Measurements from ENCODE around the gene ADAMTS7.

DNA sequence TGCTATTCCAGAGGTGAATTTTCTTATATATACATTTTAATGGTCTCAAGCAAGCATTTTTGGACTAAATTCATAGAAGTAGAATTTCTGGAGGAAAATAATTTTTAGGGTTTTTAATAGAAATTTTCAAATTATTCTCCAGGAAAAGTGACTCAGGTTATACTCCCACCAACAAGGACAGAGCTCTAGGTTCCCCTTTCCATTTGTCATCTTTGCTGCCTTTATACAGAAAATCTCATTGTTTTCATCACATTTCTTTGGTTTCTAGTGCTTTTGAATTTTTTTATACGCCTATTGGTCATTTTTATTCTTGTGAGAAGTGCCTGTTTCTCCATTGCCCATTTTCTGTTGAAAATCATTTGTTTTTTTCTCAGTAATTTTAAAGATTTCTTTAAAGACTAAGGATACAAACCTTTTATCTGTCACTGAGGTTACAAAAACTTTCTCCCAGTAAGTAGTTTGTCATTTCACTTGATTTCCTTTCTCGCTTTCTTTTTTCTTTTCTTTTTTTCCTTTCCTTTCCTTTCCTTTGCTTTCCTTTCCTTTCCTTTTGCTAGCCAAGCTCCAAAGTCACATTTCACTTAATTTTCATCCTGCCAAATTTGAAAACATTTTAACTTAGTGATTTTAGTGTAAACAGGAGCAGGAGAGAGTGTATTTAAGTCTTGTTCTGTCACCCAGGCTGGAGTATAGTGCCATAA lies 93.2 kb downstream of the ADAMTS7 start:
- TF ChIP-seq, protein P1, sequence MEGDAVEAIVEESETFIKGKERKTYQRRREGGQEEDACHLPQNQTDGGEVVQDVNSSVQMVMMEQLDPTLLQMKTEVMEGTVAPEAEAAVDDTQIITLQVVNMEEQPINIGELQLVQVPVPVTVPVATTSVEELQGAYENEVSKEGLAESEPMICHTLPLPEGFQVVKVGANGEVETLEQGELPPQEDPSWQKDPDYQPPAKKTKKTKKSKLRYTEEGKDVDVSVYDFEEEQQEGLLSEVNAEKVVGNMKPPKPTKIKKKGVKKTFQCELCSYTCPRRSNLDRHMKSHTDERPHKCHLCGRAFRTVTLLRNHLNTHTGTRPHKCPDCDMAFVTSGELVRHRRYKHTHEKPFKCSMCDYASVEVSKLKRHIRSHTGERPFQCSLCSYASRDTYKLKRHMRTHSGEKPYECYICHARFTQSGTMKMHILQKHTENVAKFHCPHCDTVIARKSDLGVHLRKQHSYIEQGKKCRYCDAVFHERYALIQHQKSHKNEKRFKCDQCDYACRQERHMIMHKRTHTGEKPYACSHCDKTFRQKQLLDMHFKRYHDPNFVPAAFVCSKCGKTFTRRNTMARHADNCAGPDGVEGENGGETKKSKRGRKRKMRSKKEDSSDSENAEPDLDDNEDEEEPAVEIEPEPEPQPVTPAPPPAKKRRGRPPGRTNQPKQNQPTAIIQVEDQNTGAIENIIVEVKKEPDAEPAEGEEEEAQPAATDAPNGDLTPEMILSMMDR (IDR thresholded peaks at IDR 0.05) = no peak
- TF ChIP-seq POLR2A (IDR thresholded peaks at IDR 0.05) = no peak
- TF ChIP-seq POLR2AphosphoS5 (IDR thresholded peaks at IDR 0.05) = no peak

All from breast epithelium (tissue), 3 donors.